Activated CD4-positive, alpha-beta T cell treated with anti-CD3 and anti-CD28 coated beads, Interleukin-10, Interleukin-2, amounts not matched to agents 100 ng/mL and 50 ng/mL, durations not matched to agents 16 hours and 8 hours (primary cell): ENCODE results near the gene CD86.
"Not testable (repeated sequence)": the region's sequence is repeated elsewhere in the genome, so short reads cannot be mapped to it uniquely, and the experiment has no call there.

Experiments used
- DNase-seq: peaks from one replicate; pipeline ENCODE4 v3.0.0-alpha.2; 2020

CD86 gene

GRCh38 chr3:122094693-122095092 lies 39.5 kb downstream of the CD86 start:
- no peak for DNase-seq

GRCh38 chr3:122097141-122097540 lies 42.0 kb downstream of the CD86 start:
- DNase-seq = no peak

GRCh38 chr3:122098611-122099010 lies 43.4 kb downstream of the CD86 start:
- peak; percentile 53 for DNase-seq

GRCh38 chr3:122099255-122099654 lies 44.1 kb downstream of the CD86 start:
- no peak for DNase-seq

GRCh38 chr3:122100083-122100482 lies 44.9 kb downstream of the CD86 start:
- DNase-seq = peak; percentile 54

- DNase-seq = peak; percentile 87
Measured at GRCh38 chr3:122100591-122101463, 45.7 kb downstream of the CD86 start.

GRCh38 chr3:122101646-122102045 lies 46.5 kb downstream of the CD86 start:
- DNase-seq = peak; percentile 90

GRCh38 chr3:122102191-122102935 lies 47.2 kb downstream of the CD86 start:
- peak; percentile 84 for DNase-seq

- peak; percentile 79 for DNase-seq
Measured at GRCh38 chr3:122103821-122104514, 48.8 kb downstream of the CD86 start.

- peak; percentile 31 for DNase-seq
Measured at GRCh38 chr3:122104515-122105194, 49.5 kb downstream of the CD86 start.

- no peak for DNase-seq
Measured at GRCh38 chr3:122105626-122106025, 50.5 kb downstream of the CD86 start.

GRCh38 chr3:122107171-122107570 lies 52.0 kb downstream of the CD86 start:
- no peak for DNase-seq

- no peak for DNase-seq
Measured at GRCh38 chr3:122111974-122112373, 56.8 kb downstream of the CD86 start.

GRCh38 chr3:122112754-122113153 lies 57.6 kb downstream of the CD86 start:
- DNase-seq = no peak

- no peak for DNase-seq
Measured at GRCh38 chr3:122123850-122124249, 68.7 kb downstream of the CD86 start.

- DNase-seq = no peak
Measured at GRCh38 chr3:122132949-122133540, 77.9 kb downstream of the CD86 start.

- peak; percentile 97 for DNase-seq
Measured at GRCh38 chr3:122146466-122146865, 91.3 kb downstream of the CD86 start.

GRCh38 chr3:122148941-122149627 lies 93.9 kb downstream of the CD86 start:
- peak; percentile 50 for DNase-seq

- DNase-seq = no peak
Measured at GRCh38 chr3:122151480-122151879, 96.3 kb downstream of the CD86 start.

GRCh38 chr3:122164983-122165382 lies 109.8 kb downstream of the CD86 start:
- not testable (repeated sequence) for DNase-seq

GRCh38 chr3:122167630-122168029 lies 112.5 kb downstream of the CD86 start:
- no peak for DNase-seq

- no peak for DNase-seq
Measured at GRCh38 chr3:122168044-122168443, 112.9 kb downstream of the CD86 start.
